ENCODE data around the gene NISCH. TPM values are rescaled to one million over a fixed set of nuclear protein-coding genes. Genes with fewer than 3 reads are reported as not detected.

Gene NISCH
- total and polyA plus RNA-seq, 9 donors: 73.6 to 142 (median 97.4) TPM

DNA sequence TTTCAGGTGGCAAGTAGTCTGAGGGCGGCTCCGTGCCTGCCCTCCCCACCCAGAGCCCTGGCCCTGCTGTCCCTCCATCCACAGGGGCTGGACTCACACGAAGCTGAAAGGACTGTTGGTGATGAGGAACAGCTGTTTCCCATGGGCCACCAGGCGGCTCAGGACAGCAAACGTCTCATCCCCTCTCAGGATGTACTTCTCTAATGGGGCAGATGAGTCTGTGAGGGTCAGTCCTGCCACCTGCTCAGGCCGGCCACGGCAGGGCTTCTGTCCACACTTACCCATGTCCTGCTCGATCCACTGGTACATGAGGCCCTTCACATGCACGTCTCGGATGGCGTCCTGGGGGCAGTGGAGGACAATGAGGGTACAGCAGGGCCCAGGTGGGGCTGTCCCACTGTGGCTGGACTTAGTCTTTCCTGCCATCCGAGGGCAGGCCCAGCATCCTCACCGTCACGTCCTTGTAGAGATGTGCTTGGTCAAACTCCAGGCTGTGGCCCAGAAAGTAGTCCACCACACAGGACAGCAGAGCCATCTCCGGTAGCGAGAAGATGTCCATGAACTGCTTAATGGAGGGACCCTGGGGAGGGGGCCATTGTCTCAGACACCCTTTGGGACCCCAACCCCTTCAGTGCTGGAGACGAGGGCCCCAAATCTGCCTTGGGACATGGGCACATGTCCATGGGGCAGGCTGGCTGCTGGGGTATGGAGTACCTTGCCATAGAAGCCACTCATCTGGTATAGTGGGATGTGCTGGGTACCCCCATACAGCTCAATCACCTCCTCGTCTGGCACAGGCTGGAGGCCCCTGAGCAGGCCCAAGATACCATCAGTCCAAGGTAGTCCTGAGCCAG lies 72.6 kb downstream of the NISCH start:
- Histone ChIP-seq H3K36me3 (no peaks in the 10 kb centered on the region), H3K27me3 (no peaks in the 10 kb centered on the region), H3K4me1 (ENCODE audit: insufficient read depth) (peaks cover 8% of the 10 kb centered on the region), H3K9me3 (no peaks in the 10 kb centered on the region), H3K27ac (no peak overlapping the region), H3K4me3 (no peak overlapping the region)
- TF ChIP-seq, protein P1, sequence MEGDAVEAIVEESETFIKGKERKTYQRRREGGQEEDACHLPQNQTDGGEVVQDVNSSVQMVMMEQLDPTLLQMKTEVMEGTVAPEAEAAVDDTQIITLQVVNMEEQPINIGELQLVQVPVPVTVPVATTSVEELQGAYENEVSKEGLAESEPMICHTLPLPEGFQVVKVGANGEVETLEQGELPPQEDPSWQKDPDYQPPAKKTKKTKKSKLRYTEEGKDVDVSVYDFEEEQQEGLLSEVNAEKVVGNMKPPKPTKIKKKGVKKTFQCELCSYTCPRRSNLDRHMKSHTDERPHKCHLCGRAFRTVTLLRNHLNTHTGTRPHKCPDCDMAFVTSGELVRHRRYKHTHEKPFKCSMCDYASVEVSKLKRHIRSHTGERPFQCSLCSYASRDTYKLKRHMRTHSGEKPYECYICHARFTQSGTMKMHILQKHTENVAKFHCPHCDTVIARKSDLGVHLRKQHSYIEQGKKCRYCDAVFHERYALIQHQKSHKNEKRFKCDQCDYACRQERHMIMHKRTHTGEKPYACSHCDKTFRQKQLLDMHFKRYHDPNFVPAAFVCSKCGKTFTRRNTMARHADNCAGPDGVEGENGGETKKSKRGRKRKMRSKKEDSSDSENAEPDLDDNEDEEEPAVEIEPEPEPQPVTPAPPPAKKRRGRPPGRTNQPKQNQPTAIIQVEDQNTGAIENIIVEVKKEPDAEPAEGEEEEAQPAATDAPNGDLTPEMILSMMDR (IDR thresholded peaks at IDR 0.05): no peak
- no peak for TF ChIP-seq EP300 (IDR thresholded peaks at IDR 0.05)
- TF ChIP-seq POLR2A (IDR thresholded peaks at IDR 0.05): no peak
- DNase-seq: peak in 3 of 5 donors; percentile 16 to 38 (median 17)
- 80 to 84% (median 82%) methylated on average over 16 to 18 of the region's 18 CpGs for WGBS, 3 donors
- intact Hi-C loops (cut with DNase I): no loop called here

DNA sequence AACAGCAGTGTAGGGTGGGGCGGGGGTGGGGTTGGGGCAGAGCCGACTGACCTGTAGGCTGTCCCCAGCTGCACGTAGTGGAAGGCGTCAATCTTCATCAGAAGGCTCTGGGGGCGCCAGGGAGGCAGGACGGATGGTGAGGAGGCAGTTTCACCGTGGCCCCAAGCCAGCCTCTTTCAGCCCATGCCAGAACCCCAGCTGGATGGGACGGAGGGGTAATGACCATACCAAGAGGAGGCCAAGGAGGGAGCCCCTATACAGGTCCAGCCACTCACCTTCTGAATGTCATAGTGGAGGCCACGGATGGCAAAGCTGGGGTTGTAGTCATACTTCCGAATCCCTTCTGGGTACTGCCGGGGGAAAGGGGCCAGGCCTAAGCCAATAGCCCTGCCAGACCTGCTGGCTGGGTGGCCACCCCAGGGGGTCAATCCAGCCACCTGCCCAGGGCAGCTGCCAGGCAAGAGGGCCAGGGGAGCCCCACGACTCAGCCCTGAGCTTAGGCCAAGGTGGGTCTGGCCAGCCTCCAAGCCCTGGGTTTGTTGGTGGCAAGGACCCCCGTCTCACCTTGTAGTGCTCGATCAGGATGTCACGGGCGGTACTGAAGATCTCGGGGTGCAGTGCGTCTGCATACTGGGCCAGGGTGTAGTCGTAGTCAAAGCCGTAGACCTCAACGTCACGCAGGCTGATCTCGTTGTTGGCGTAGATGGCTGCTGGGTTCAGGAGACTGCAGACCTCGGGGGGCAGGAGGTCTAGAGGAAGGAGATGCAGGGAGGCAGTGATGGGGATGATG lies 73.4 kb downstream of the NISCH start:
- intact Hi-C loops (cut with DNase I): no loop called here
- Histone ChIP-seq H3K36me3 (no peaks in the 10 kb centered on the region), H3K4me1 (ENCODE audit: insufficient read depth) (peaks cover 10% of the 10 kb centered on the region), H3K27me3 (no peaks in the 10 kb centered on the region), H3K9me3 (no peaks in the 10 kb centered on the region), H3K4me3 (no peak overlapping the region), H3K27ac (no peak overlapping the region)
- WGBS, 3 donors: 88 to 93% (median 91%) methylated on average over 24 to 25 of the region's 25 CpGs
- DNase-seq: peak in 3 of 5 donors; percentile 31 to 44 (median 38)
- TF ChIP-seq, protein P1 (IDR thresholded peaks at IDR 0.05): no peak
- TF ChIP-seq POLR2A (IDR thresholded peaks at IDR 0.05) (no peak), EP300 (IDR thresholded peaks at IDR 0.05) (no peak)

DNA sequence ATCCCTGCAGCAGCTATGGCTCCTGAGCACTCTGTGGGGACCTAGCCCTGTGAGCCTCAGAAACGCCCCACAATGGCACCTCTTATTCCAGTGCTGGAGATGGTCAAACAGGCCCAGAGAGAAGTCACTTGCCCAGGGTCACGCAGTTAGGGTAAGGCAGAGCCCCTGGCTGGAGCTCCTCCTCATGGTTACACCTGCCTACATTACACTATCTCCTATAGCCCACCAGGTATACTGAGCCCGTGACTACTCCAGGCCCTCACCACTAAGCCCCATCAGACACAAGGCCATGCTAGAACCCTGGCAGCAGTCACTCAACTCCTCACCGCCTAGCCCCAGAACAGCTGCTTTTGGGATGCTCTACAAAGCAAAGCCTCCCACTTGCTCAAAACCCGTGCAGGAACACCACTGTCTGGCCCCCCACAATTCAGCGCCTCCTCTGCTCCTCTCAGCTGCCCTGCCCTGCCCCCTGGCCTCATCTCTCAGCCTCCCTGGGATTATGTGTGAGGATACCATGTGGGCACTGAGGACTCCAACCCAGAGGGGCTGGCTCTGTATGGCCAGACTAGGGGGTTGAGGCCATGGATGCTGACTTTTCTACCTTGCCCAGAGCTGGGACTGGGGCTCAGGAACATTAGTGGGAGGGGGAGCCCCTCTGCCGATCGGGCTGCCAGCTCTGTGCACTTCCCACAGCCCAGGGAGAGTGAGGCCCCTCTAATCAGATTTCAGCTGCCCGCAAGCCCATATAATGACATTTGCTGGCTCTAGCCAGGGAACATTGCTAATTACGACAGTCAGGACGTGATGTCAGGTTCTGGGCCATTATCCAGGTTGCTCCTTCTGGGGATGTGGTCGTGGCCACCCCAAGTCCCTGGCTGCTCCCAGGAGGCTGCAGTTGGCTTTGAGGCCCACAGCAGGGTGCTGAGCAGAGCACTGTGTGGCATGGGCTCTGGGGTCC lies 74.3 kb downstream of the NISCH start:
- TF ChIP-seq EP300 (IDR thresholded peaks at IDR 0.05) (no peak), POLR2A (IDR thresholded peaks at IDR 0.05) (no peak)
- TF ChIP-seq, protein P1 (IDR thresholded peaks at IDR 0.05): no peak
- Histone ChIP-seq H3K27ac (no peak overlapping the region), H3K9me3 (no peaks in the 10 kb centered on the region), H3K4me3 (no peak overlapping the region), H3K4me1 (ENCODE audit: insufficient read depth) (peaks cover 12% of the 10 kb centered on the region), H3K36me3 (no peaks in the 10 kb centered on the region), H3K27me3 (no peaks in the 10 kb centered on the region)
- WGBS, 3 donors: 81 to 89% (median 83%) methylated on average over 12 of the region's 12 CpGs
- peak in 3 of 5 donors; percentile 15 to 30 (median 26) for DNase-seq
- intact Hi-C loops (cut with DNase I): loop anchor here in 2 of 4 donors (5.0 to 10.0 kb wide), 3 partner anchors 77 to 175 kb away; partner anchors contain the start of genes GLT8D1 (in 1 of the 2), GNL3 (in 1 of the 2), PBRM1 (in 1 of the 2) and SPCS1 (in 1 of the 2)

All from ovary (tissue), 9 donors.